Measurements from ENCODE around the gene HOXB3.

- TF ChIP-seq ZFP30 (CRISPR knock-in tag; IDR thresholded peaks at IDR 0.05), result no peak
- TF ChIP-seq CREB5 (CRISPR knock-in tag; IDR thresholded peaks at IDR 0.05; ENCODE audit: low read depth), result no peak
- TF ChIP-seq PATZ1 (CRISPR knock-in tag; IDR thresholded peaks at IDR 0.05; ENCODE audit: borderline replicate concordance), result no peak
- TF ChIP-seq ESRRG (CRISPR knock-in tag; IDR thresholded peaks at IDR 0.05), result no peak
- no peak for TF ChIP-seq TSHZ2 (CRISPR knock-in tag; IDR thresholded peaks at IDR 0.05)
- TF ChIP-seq PPARA (CRISPR knock-in tag; IDR thresholded peaks at IDR 0.05; ENCODE audit: borderline replicate concordance), result no peak
- no peak for TF ChIP-seq ZC3H10 (CRISPR knock-in tag; IDR thresholded peaks at IDR 0.05)
- TF ChIP-seq CSRNP3 (CRISPR knock-in tag; IDR thresholded peaks at IDR 0.05), result no peak
- TF ChIP-seq ARNTL (CRISPR knock-in tag; IDR thresholded peaks at IDR 0.05; ENCODE audit: borderline replicate concordance, low read depth), result no peak
These were observed 87.1 kb downstream of the HOXB3 start for GRCh38 chr17:48502901-48503300.

All from SK-N-SH treated with all-trans-retinoic acid at 6 μM for 48 hours (cell line).